Progenitor cell of endocrine pancreas (in vitro differentiated cells): ENCODE data around the gene PRRT1B. TPM values are rescaled to one million over a fixed set of nuclear protein-coding genes. Genes with fewer than 3 reads are reported as not detected.

Experiments used
- DNase-seq: peaks from one replicate; pipeline ENCODE4 v3.0.0; 2021; ENCODE audit warnings: low spot score; ENCODE audit not compliant: unreplicated experiment
- H3K27ac Mint-ChIP-seq: 2 replicates; pipeline ENCODE4 v1.8.0; 2021; ENCODE audit warnings: mild to moderate bottlenecking, moderate library complexity, mixed read lengths
- H3K27me3 Mint-ChIP-seq: 2 replicates; pipeline ENCODE4 v1.8.0; 2021; ENCODE audit warnings: mixed read lengths
- H3K36me3 Mint-ChIP-seq: 2 replicates; pipeline ENCODE4 v1.8.0; 2022; ENCODE audit warnings: mixed read lengths; ENCODE audit not compliant: insufficient read depth
- H3K4me1 Mint-ChIP-seq: 2 replicates; pipeline ENCODE4 v1.8.0; 2021; ENCODE audit warnings: low read depth, mixed read lengths
- H3K4me3 Mint-ChIP-seq: 2 replicates; pipeline ENCODE4 v1.8.0; 2021; ENCODE audit warnings: low read depth, mild to moderate bottlenecking, moderate library complexity, mixed read lengths
- H3K9me3 Mint-ChIP-seq: 2 replicates; pipeline ENCODE4 v1.8.0; 2021; ENCODE audit warnings: low read depth, mixed read lengths
- total RNA-seq: library from RNA; stranded (reverse); gene quantifications from 2 replicates; pipeline ENCODE4 v1.2.1, GENCODE V29; 2021
- TF ChIP-seq, protein P1 (sequence below): fragments of 200-600 bp; sonication (generic); IDR thresholded peaks from one replicate; pipeline ENCODE4 v1.5.0; 2021; ENCODE audit warnings: antibody characterized with exemption, mild to moderate bottlenecking; ENCODE audit not compliant: unreplicated experiment

PRRT1B gene
- total RNA-seq, 1 donor from 2014 or later, result 6.7 TPM

DNA sequence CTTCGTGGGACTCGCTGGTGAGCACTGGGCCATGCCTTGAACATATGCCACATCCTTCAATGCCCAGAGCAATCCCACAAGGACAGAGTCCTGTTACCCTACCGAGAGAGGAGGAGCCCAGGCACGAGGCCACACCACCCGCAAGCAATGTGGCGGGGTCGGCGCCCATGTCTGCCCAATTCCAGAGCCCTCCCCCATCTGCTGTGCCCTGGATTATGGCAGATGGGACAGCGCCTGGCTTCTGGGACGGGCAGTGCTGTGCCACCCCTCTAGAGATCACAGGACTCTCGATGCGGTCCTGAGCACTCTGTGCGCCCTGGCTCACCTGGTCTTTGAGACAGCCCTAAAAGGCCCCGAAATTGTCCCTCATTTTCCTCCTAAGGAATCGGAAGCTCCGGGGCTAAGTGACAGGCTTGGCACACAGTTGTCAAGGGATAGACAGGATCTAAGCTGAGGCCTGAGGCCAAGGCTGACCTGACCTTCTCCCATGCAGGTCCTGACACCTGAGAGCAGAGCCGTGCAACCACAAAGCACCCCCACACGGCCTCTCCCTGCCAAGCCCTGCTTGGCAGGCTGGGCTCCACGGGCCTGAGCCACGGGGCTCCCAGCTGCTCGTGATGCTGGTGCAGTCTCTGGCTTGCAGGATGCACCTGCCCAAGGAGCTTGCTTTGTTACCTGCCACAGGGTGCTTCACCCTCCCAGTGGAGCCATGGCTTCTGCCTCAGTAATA lies 48.8 kb downstream of the PRRT1B start:
- no peaks in the 10 kb centered on the region for H3K27me3 Mint-ChIP-seq

DNA sequence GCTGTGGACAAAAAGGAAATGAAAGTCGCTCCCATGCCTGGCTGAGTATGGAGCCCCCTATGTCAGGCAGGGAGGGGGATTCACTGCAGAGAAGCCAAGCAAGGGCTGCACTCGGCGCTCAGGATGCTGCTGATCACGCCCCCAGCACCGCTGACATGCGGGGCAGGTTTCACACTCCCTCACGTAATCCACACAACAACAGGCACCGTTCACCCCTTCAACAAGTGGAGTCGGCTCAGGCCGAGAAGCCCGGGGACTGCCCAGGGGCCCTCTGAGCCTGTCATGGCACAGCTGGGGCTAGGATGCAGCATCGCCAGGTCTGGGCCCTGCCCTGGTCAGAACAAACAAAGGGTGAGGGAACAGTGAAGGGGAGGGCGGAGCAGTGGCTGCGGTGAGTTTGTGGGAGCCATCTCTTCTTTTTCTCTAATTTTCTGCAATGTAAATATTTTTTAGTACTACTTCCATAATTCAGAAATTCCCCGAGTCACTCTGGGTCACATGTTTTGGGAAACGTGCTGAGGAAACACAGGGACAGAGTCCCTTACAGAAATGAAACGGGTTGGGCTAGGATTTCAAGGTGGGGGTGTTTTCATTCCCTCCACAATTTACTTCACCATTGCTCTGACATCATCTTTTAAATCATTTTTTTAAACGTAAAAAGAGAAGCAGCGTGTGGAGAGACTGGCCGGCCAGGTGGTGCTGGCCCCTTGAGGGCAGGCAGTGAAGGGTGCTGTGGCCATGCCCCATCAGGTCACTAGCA lies 49.8 kb downstream of the PRRT1B start:
- TF ChIP-seq, protein P1, sequence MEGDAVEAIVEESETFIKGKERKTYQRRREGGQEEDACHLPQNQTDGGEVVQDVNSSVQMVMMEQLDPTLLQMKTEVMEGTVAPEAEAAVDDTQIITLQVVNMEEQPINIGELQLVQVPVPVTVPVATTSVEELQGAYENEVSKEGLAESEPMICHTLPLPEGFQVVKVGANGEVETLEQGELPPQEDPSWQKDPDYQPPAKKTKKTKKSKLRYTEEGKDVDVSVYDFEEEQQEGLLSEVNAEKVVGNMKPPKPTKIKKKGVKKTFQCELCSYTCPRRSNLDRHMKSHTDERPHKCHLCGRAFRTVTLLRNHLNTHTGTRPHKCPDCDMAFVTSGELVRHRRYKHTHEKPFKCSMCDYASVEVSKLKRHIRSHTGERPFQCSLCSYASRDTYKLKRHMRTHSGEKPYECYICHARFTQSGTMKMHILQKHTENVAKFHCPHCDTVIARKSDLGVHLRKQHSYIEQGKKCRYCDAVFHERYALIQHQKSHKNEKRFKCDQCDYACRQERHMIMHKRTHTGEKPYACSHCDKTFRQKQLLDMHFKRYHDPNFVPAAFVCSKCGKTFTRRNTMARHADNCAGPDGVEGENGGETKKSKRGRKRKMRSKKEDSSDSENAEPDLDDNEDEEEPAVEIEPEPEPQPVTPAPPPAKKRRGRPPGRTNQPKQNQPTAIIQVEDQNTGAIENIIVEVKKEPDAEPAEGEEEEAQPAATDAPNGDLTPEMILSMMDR, result no peak
- no peak overlapping the region for H3K4me3 Mint-ChIP-seq
- no peak for DNase-seq
- no peaks in the 10 kb centered on the region for H3K9me3 Mint-ChIP-seq
- H3K36me3 Mint-ChIP-seq, result peaks cover 9% of the 10 kb centered on the region
- no peaks in the 10 kb centered on the region for H3K4me1 Mint-ChIP-seq
- no peaks in the 10 kb centered on the region for H3K27me3 Mint-ChIP-seq
- no peak overlapping the region for H3K27ac Mint-ChIP-seq

More for the DNA sequence above, 48.8 kb downstream of the PRRT1B start:
- Mint-ChIP-seq H3K27ac (no peak overlapping the region), H3K9me3 (no peaks in the 10 kb centered on the region), H3K36me3 (peaks cover 8% of the 10 kb centered on the region), H3K4me1 (no peaks in the 10 kb centered on the region), H3K4me3 (no peak overlapping the region)
- DNase-seq, result no peak
- TF ChIP-seq, protein P1, result no peak

DNA sequence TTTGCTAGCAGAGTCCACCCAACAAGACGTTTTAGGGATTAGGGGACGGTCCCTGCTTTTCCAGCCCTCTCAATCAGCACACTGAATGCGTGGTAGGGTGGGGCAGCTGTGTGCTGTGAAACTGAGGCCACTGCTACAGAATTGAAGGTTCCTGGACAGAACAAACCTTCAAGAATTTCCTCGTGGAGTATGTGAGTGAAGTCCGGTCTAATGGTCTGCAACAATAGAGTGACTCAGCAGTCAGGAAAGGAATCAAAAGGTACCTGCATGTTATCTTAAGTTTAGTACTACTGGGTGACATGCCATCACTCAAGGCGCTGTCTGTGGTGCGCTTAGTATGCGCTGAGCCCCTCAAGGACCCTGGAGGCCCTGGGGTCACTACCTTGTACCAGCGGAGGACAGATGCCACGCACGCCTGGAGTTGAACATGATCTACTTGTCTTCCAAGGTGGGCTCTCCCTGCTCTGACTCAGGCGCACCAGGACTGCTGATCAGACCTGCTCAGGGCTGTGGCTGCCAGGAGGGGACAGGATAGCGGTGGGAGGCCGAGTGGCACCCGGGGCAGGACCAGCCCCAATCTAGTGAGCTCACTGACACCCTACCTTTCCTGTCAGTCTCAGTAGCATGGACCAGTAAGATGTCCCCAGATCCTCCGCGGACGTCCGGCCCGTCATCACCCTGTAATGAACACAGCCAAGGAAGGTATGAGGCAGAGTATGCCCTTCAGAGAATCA lies 50.5 kb downstream of the PRRT1B start:
- Mint-ChIP-seq H3K4me1 (no peaks in the 10 kb centered on the region), H3K4me3 (no peak overlapping the region), H3K36me3 (peaks cover 13% of the 10 kb centered on the region), H3K27ac (no peak overlapping the region), H3K9me3 (no peaks in the 10 kb centered on the region), H3K27me3 (no peaks in the 10 kb centered on the region)
- no peak for DNase-seq
- TF ChIP-seq, protein P1, result no peak

DNA sequence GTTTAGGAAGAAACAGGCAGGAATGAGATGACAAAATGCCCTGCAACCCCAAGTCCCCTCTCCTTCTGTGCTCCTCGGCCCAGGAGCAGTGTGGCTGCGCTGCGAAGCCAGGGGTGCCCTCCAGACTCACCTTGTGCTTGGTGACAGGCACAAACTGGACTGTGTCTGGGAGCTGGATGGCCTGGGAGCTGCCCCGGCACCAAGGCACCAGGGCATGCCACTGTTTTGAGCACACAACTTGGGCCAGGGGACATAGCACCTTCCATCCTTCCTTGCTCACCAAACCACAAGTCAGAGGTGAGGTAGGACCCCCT lies 51.1 kb downstream of the PRRT1B start:
- Mint-ChIP-seq H3K36me3 (peaks cover 16% of the 10 kb centered on the region), H3K4me1 (no peaks in the 10 kb centered on the region), H3K9me3 (no peaks in the 10 kb centered on the region), H3K27me3 (no peaks in the 10 kb centered on the region), H3K4me3 (no peak overlapping the region), H3K27ac (no peak overlapping the region)
- TF ChIP-seq, protein P1, result no peak
- DNase-seq, result no peak

DNA sequence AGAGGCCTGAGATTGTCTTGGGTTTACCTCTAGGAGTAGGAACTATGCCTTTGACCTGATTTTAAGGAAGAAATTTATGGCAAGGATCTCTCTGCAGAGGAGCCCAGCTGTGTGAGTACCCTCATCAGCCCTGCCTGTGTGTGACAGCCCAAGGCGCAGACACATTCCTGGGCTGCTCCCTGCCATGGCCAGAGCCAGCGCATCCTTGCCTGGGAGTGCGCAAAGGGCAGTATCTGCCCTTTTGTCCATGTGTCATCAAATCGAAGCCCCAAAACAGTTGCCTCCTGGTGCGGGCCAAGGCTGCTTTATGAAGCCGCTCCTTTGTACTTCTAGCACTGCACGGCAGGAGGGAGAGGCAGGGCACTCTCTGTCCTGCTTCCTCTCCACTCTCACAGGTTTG lies 51.9 kb downstream of the PRRT1B start:
- Mint-ChIP-seq H3K36me3 (peaks cover 21% of the 10 kb centered on the region), H3K27ac (no peak overlapping the region), H3K4me3 (no peak overlapping the region), H3K4me1 (no peaks in the 10 kb centered on the region), H3K9me3 (no peaks in the 10 kb centered on the region), H3K27me3 (no peaks in the 10 kb centered on the region)
- DNase-seq, result no peak
- TF ChIP-seq, protein P1, result no peak
